SKM-1 treated with dmso at 0.1 percent for 144 hours (cell line): ENCODE data around the gene CHST9.
A peak's percentile ranks its signal among the peaks of the same experiment; 100 is the strongest.
"Not testable (repeated sequence)": the region's sequence is repeated elsewhere in the genome, so short reads cannot be mapped to it uniquely, and the experiment has no call there.

Experiments
- DNase-seq: peaks from one replicate; lab custom pipeline; 2025; ENCODE audit not compliant: unreplicated experiment; lab: John Stamatoyannopoulos, UW

CHST9 gene

DNA sequence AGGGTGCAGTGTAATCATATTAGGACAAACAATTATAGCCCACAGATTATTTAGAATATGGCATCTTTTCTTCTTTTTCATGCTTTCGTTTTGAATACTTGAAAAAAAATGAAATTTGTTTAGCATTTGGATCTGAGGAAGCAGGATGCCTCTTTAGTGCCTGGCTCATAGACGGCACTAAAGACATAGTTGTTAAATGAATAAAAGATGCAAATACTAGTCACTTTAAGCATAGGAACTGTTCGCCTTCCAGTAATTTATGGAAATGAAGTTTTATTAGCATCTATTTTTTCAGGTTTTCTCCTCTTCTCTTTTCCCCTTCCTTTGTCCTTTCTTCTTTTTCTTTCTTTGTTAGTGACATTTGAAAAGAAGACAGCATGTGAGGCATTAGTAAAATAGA lies 80.4 kb downstream of the CHST9 start:
- DNase-seq, result no peak

DNA sequence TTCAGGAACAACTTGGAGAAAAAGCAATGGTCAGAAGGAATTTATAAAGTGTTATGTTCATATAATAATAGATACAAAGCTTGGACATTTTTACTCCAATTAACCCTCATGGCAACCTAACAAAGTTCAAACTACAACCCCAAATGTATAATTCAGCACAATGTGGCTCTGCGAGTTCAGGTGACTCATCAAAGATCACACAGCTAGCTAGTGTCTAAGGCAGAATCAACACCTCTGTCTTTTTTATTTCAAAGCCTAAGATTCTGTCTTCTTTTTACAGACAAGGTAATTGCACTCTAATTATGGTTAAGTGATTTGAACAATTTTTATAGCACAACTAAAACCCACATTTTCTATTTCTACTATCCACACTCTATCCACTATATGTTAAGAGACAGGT lies 90.5 kb downstream of the CHST9 start:
- DNase-seq, result no peak

DNA sequence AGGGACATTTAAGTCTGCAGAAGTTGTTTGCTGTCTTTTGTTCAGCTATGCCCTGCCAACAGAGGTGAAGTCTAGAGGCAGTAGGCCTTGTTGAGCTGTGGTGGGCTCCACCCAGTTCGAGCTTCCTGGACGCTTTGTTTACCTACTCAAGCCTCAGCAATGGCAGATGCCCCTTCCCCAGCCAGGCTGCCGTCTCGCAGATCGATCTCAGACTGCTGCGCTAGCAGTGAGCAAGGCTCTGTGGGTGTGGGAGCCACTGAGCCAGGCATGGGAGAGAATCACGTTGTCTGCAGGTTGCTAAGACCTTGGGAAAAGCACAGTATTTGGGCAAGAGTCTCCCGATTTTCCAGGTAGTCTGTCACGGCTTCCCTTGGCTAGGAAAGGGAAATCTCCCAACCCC lies 91.8 kb downstream of the CHST9 start:
- not testable (repeated sequence) for DNase-seq

GRCh38 chr18:27081701-27082100 lies 103.4 kb downstream of the CHST9 start:
- DNase-seq, result no peak

GRCh38 chr18:27075828-27076227 lies 109.3 kb downstream of the CHST9 start:
- DNase-seq, result no peak

DNA sequence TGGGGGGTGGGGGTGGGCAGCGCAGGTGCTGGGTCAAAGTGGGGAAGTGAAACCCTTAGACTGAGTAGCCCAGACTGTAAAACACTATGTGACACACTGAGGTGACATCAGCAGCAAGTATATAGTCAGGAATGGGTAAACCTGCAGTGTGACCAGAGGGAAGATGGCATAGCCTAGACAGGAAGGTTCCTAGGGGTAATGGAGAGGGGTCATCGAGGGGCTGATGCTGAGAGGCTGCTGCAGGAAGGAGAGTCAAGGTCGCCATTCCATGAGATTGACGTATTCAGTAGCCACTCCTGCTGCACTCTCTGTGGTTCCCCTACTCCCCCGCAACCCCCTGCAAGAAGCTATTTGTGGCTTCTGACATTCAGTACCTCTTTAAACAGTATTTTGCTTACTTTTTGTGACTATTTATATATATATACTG lies 111.7 kb downstream of the CHST9 start:
- no peak for DNase-seq

DNA sequence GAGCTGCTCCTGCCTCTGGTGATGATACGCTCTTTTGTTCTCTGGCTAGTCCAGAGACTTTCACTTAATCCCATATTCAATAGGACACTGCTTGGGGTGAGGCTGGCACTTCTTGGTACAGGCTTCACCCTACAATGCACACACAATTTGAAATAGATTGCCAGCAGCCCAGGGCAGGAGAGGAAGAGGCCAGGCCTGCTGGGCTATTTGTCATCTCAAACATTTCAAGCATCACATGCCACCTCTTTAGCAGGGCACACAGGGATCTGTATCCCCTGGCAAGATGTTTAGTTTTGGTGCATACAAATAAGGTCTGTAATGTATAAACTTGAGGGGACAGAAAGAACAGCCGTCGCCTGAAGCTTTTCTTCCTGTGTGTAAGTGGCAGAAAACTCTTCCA lies 120.4 kb downstream of the CHST9 start:
- DNase-seq, result no peak

- no peak for DNase-seq
Observed at GRCh38 chr18:27062802-27063201, 122.3 kb downstream of the CHST9 start.

DNA sequence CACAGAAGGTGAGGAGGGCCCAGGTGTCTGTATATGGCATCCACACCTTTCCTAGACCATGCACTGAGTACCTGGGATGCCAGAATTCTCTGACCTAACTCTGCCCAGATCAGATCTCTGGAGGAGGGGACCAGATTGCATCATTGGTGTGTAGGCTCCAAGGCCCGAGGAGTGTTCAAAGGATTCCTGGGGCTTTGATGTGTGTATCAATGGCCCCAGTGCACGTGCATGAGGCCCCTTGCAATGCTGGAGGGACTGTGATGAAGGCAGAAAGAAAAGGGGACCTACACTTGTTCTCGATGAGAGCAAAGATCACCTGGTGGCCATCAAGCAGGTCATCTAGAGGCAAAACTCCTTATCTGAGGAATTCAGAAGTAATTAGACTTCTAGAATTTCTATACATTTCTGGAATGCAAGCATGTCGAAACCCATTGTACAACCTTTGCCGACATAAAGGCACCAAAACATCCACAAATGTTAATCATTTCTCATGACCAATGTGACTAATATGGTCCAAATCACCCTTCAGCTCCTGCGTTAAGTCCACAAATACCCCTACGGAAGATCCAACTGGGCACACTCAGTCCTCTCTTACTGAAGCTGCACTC lies 123.5 kb downstream of the CHST9 start:
- DNase-seq, result no peak

DNA sequence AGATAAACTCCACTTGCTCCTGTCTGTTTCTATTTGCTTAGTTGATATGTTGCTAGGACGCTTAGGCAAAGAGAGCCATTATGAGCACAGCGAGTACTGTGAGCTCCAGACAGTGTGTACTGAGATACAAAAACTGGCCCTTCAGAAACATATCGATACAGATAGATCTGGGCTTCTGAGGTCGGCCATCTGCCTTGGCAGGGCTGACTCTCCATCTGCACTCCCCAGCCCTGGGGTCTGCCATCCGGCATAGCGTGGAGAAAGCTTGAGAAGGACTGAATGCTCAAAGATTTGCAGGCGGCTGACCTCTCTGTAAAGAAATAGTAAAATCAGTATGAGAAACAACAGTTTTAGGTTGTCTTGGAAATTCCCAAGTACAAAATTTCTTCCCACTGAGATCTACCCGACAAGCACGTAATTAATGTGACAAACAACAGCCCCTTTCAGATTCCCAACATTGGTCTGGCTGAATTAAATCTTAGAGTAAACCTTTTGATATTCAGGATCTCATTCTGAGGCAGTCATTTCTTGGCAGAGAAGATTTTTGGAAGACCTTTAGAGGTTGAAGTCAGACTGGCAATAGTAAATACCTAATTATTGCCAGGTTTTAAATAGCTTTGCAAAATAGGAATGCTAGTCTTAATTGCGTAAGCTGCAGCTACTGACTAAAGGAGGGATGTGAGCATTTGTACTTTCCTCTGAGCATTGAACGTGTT lies 127.4 kb downstream of the CHST9 start:
- DNase-seq, result no peak

DNA sequence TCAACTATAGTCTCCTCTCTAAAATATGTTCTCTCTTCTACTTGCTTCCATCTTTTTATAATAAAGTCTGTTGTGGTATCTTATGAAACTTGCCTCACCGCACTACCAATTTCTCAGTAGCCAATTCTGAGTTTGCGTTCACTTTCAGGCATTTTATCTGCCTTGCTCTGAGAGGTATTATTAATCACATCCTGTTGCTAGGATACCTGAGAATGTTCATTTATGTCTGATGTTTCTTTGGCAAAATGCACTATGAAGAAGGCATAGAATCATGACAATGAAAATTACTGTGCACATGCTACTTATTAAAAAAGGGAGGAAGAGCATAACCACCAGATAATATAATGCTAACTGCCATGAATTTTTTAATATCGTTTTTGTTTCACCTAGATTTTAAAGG lies 130.2 kb downstream of the CHST9 start:
- DNase-seq, result no peak

GRCh38 chr18:27049969-27050368 lies 135.1 kb downstream of the CHST9 start:
- DNase-seq, result no peak

DNA sequence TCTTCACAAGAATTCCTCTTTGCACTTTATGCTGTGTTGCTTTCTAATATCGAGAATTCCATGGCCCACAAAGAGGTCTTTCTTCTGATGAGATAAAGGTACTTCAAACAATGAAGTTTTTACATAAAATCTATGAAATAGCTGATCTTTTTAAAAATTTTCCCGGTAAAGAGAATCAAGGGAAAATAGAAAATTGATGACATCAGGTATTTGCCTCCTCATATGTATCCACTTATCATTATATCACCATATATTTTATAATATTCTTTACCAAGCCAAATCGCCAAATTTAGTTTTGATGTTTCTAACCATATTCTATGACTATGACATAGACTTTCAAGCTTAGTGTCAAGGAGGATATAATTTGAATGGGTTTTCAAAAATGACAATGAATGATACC lies 139.8 kb downstream of the CHST9 start:
- DNase-seq, result no peak

- no peak for DNase-seq
Observed at GRCh38 chr18:27042177-27042576, 142.9 kb downstream of the CHST9 start.

DNA sequence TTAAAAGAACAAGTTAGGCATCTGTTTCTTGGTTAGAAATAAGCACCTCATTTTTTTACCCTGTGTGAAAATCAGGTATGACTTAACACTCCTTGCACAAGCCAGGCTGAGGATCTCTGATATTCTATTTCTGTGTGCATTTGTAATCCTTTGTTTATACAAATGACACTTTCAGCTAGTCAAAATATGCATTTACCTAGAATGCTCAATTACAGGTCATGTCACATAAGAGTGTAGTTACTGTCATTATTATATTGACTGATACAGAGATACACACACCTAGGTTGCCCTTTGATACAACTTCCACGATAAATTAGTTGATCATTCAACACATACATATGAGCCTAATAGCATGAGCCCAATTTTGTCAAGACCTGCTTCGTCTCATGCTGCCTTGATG lies 144.3 kb downstream of the CHST9 start:
- DNase-seq, result no peak

GRCh38 chr18:27033722-27034121 lies 151.4 kb downstream of the CHST9 start:
- DNase-seq, result no peak

DNA sequence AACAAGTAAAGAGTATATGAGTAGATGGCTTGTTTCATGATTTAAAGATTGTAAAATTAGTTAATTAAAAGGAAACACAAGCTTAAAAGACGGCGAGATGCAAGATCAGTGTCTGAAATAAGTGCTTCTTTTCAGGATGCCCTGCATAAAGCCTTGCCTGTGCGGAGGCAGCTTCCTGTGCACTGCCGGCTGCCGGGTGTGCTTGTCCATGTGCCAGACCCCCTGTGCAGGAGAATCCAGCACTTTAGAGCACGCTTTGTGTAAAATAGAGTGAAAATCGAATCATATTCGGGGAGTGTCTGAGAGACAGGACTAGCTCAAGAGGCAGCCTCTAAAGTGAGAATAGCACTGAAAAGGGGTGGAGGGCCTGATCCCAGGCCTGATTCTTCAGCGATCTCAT lies 154.7 kb downstream of the CHST9 start:
- no peak for DNase-seq

DNA sequence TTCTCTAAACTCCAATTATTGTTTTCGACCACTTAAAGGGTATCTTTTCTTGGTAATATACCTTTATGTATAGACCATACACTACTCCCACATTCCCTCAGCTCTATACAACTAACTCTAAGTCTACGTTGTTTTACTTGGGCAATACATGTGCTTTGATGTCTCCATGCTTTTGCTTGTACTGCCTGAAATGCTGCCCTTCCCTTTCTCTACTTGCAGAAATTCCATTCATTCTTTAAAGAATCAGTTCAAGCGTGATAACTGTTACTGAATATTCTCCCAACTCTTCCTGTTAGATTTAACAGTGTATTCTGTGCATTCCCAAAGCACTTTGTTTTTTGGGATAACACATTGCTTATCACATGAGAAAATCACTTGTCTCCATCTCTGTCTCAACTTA lies 162.6 kb downstream of the CHST9 start:
- no peak for DNase-seq

DNA sequence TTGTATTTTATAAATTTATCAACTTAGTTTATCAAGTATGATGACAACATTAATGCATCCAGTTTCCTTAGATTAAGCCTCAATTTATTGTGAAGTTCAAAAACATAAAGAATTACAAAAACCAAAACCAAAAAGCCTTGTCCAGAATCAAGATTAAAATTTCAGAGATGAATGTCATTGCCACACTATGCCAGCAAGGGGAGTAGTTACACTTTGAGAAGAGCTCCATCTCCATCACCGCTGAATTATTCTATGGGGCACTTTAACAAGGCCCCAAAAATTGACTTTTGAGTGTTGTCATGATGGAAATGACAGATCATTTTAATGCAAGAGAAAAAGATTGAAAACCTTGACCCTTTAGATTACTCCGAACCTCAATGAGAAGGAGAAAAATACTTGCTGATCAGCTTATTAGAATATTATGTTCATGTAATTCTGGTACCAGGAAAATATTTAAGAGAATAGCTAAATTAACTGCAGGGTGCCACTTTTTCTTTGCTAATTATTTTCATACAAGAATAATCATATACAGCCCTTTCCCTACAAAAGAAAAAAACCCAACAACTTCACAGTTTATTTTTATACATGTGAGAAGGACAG lies 167.1 kb downstream of the CHST9 start:
- DNase-seq, result peak; percentile 13

DNA sequence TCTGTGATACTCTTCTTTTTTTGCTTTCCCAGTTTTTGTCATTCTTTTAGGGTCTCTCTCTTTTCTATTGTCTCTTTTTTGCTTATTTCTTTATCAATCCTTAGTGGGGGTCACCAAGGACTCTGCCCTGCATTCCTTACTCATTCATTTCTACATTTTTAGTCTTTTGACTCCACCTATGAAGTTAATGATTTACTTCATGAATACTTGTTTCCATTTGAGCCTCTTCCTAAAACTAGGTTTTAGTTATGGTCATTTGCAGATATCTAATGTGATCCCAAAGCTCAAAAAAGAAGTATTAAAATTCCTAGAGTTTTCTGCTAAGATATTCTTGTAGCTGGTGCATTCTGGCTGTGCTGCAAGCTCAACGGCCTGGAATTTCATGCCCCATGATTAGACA lies 170.3 kb downstream of the CHST9 start:
- DNase-seq, result no peak

DNA sequence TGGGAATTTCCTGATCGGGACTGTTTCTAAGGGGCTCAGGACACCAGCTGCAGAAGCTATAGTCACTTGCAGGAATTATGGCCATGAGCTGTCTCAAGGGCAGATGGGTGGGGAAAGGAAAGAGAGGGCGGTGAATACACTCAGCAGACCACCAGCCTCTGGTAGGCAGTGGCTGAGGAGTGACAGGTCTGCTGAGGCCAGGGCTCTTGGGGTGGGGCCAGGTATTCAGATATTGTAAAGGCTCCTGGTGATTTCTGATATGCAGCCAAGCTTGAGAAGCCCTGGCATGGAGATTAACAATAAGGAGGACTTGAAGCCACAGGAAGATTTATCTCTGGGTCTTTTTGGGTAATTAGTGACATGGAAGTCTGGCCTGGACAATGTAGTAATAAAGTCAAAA lies 174.3 kb downstream of the CHST9 start:
- DNase-seq, result no peak

DNA sequence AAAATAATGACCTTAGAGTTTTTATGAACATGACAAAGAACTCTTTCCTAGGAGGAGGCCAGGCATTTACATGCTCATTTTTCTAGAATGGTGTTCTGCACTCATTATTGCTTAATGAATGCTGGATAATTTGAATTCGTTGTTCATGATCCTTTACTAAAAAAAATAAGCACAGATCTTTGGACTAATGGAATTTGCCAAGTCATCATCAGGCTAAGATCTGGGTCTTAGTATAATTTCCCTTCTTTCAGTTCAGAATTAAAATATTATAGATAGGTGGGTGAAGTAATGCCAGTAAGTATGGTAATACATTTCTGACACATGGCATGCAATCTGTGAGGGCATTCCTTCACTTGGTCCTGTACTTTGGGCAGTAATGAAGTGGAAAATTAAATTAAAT lies 175.8 kb downstream of the CHST9 start:
- DNase-seq, result no peak

DNA sequence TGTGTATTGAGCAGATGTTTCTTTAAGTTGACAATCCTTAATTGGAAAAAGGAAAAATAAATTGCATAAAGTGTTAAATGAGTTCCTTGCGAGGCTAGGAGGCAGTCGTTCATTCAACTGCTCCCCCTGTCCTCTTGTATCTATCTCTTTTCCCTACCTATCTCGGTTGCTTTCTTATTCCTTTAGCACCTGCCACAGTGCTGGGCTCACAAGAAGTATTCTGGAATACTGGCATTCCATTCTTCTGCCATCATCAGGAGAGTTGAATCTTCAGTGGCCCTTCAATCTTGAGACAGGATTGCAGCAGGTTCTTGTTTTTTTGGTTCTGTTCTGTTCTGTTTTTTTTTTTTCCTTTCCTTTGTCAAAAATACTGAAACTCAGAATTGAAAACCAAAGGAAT lies 176.5 kb downstream of the CHST9 start:
- no peak for DNase-seq
